DLD1 (cell line): ENCODE results near the gene IL17REL.
"Not testable (repeated sequence)": the region's sequence is repeated elsewhere in the genome, so short reads cannot be mapped to it uniquely, and the experiment has no call there.

Experiments used
- in situ Hi-C: cut with HindIII; loops from 2 replicates; pipeline ENCODE4 v1.10.0; 2017; ENCODE audit warnings: low sequenced_read_pairs

The IL17REL gene

DNA sequence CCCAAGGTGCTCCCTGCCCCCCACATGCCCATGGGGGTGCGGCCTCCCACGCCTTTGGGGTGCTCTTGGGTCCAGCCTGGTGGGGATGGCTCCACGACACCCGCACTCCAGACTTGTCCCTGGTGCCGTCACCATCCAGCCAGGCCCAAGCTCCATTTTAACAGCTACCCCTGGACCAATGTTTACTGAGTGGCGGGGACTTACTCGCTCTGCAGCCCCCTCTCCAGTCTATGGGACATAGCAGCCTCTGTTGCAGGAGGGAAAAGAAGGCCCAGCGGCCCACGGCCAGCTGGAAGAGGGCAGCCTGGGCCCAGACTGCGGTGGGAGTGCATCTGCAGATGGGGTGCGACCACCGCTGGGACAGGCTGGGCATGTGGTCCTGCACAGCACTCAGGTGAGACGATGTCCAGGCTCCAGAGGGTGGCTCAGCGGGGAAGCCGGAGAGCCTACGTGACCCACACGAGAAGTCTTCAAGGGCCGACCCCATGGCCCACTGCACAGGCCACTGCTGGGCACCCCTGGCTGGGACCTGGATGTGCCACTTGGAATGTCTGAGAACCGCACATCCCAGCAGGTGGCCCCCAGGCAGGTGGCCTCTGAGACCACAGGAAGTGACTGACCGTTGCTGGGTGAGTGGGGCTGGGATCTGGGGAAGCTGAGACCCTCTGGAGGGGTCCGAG, 18.1 kb downstream of the IL17REL start:
- in situ Hi-C loops: no loop called here

DNA sequence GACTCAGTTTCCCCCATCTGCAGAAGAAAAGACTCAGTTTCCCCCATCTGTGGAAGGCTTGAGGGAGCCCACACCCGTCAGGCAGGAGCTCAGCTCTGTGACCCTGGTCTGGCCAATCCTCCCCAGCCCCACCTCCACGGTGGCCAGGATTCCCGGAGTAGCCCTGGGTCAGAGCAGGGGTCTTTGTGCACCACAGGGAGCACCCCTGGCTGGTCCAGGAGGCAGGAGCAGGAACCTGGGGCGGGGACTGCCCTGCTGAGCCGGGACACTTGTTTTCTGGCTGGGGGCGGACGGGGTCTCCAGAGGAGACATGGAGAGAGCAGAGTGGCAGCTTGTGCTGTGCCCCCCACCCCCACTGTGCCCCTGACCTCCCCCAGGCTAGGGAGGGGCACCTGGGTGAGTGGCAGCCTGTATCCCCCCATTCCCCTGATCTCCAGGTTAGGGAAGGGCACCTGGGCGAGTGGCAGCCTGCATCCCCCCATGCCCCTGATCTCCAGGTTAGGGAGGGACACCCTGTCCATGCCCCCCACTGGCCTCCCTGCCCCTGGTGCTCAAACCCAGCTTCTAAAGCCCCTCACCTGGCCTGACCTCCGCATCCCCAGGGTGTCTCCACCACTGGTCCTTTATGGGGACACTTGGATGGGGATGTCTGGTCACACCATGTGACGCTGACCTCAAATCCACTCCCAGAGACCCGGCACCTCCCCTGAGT, 18.8 kb downstream of the IL17REL start:
- in situ Hi-C loops: no loop called here

- in situ Hi-C loops: no loop called here
Observed at GRCh38 chr22:49992921-49993648, 19.5 kb downstream of the IL17REL start.

DNA sequence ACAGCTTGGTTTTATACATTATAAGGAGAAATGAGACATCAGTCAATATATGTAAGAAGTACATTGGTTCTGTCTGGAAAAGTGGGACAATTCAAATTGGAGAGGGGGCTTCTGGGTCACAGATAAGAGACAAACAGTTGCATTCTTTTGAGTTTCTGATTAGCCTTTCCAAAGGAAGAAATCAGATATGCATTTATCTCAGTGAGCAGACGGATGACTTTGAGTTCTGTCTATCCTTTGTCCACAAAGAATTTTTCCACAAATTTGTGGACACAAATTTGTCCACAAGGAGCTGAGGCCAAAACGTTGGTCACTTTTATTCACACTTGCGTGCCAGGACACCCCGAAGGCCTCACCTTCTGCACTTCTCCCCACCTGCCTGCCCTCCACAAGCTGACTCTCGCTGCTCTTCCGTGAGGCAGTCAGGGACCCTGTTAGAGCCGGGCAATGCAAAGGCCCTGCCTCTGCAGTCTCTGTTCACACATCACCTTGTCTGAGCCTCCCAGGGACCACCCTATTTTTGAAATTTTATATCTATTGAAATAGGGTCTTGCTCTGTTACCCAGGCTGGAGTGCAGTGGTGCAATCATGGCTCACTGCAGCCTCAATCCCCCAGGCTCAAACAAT, 20.5 kb downstream of the IL17REL start:
- in situ Hi-C loops: no loop called here

DNA sequence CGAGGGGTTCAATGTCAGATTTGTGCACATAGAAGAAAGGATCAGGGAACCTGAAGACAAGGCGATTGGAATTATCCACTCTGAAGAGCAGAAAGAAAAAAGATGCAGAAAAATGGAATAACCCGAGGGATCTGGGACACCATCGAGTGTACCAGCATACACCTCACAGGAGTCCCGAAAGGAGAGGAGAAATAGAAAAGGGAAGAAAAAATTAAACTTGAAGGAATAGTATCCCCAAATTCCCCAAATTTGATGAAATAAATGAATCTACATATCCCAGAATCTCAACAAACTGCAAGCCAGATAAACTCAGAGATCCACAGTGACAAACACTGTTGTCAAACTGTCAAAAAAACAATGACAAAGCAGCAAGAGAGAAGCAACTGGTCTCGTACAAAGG, 21.4 kb downstream of the IL17REL start:
- in situ Hi-C loops: no loop called here

- in situ Hi-C loops: not testable (repeated sequence)
Observed at GRCh38 chr22:49989826-49990225, 22.7 kb downstream of the IL17REL start.

- in situ Hi-C loops: no loop called here
Observed at GRCh38 chr22:49986325-49986724, 26.2 kb downstream of the IL17REL start.

DNA sequence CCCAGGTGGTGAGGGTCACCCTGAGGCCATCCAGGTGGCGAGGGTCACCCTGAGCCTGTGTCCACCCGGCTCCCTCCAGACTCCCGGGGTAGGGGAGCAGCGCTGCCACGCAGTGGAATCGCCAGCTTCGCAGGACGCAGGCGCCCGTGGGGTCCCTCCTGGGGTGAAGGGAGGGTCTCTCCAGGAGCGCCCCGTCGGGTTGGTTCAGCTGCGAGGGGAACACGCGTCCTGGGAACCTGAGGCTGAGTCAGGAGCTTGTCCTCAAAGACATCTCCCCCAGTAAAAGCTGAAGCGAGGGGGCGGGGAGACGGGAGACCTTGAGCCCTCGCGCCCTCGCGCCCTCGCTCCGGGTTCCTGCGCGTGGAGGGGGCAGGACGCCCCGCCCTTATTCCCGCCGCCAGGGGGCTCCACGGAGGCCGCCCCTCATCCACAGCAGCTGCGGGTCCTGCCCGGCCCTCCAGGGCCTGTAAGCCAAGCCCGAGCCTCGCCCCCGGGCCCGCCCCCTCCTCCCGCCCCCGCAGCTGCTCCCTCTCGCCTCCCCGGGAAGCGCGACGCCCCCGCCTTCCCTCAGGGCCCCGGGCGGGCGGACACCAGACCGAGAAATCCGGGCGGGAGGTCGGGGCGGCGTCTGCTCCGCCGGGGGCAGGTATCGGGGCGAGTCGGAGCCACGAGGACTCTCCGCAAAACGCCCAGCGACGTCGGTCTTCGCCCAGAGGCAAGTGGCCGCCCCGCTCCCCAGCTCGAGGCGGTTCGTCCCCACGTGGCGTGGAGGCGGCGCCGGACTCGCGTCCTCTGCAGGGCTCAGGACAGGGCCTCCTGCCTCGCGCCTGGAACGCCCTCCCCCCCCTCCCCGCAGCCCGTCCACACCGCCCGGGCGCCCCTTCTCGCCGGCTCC, 29.2 kb downstream of the IL17REL start:
- in situ Hi-C loops: no loop called here

GRCh38 chr22:49981799-49982198, 30.8 kb downstream of the IL17REL start:
- in situ Hi-C loops: not testable (repeated sequence)

- in situ Hi-C loops: no loop called here
Observed at GRCh38 chr22:49979587-49980264, 32.8 kb downstream of the IL17REL start.

- in situ Hi-C loops: no loop called here
Observed at GRCh38 chr22:49977578-49977977, 35.0 kb downstream of the IL17REL start.

- in situ Hi-C loops: no loop called here
Observed at GRCh38 chr22:49976439-49977175, 36.0 kb downstream of the IL17REL start.

DNA sequence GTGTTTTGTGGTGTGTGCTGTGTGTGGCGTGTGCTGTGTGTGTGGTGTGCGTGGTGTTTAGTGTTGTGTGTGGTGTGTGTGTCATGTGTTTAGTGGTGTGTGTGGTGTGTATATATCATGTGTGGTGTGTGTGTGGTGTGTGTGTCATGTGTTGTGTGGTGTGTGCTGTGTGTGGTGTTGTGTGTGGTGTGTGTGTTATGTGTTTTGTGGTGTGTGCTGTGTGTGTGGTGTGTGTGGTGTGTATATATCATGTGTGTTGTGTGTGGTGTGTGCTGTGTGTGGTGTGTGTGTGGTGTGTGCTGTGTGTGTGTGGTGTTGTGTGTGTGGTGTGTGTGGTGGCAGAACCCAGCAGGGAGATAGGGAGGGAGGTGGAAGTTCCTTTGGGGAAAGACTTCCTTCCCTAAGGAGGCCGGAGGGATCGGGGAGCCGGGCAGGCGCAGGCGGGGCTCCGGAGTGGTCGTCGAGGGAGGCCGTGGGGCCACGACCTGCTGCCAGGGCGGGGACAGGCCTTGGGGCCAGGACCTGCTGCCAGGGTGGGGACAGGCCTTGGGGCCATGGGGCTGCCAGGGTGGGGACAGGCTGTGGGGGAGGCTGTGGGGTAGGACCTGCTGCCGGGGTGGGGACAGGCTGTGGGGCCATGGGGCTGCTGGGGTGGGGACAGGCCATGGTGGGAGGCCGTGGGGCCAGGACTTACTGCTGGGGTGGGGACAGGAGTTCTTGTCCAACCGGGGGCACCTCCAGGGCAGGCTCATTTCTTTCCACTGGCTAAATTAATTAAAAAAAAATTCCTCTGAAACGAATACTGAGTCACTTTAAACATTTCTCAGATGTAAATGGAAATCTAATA, 36.8 kb downstream of the IL17REL start:
- in situ Hi-C loops: no loop called here

GRCh38 chr22:49973018-49973961, 39.3 kb downstream of the IL17REL start:
- in situ Hi-C loops: no loop called here

DNA sequence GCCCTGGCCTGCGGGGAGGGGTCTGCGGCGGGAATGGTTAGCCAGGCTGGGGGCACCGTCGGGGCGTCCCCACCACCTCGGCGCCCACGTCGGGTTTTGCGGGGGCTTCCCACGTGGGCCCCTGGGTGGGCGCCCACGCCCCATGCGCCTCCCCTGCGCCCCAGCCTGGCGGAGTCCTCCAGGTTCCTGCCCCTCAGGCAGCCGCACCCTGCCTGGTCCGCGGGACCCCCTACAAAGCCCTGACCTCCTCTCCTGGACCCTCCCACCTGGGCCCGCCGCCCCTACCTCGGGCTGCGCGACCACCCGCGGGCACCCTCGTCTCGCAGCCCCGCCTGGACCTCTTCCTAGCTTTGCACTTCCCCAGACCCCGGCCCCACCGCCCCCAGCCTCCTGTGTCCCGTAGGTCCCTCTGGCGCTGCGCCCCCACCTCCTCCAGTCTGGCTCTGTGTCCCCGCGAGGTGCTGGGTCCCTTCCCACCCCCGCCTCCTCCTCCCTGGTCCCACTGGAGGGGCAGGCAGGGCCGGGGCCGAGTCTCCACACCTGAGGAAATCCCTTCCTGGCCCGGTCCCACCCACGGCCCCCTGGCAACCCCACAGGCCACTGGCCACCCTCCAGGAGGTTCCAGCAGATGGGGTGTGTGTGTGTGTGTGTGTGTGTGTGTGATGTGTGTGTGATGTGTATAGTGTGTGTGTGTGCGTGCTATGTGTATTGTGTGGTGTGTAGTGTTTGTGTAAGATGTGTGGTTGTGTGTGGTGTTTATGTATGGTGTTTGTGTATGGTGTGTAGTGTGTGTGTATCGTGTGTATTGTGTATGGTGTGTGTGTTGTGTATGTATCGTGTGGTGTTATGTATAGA, 40.2 kb downstream of the IL17REL start:
- in situ Hi-C loops: no loop called here
